ENCODE data around the gene PLA2G3. TPM values are rescaled to one million over a fixed set of nuclear protein-coding genes. Genes with fewer than 3 reads are reported as not detected.

The PLA2G3 gene
- total RNA-seq, 1 experiment from 2014 or later, result 21.5 TPM

DNA sequence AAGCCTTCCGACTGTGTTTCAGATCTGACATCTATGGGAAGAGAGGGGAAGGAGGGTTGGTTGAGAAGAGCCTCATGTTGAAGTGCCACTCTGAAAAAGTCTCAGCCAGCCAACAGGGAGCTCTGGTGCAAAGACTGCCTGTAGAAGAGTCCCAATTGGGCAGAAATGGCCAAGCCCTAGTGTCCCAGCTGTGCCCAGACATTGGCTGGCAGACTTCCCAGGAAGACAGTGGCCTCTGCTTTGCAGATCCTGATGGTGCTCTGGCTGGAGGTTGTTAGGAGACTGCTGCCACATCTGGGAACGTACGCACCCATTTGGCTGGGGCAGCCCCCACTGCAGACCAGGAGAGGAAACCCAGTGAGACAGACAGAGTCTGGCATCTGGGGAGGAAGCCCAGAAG is 3.2 kb upstream of the PLA2G3 start:
- no peak overlapping the region for H3K27ac ChIP-seq (ENCODE audit: low read depth, low read length, poor library complexity, severe bottlenecking)
- peaks cover 19% of the 10 kb centered on the region for H3K4me1 ChIP-seq (ENCODE audit: insufficient read depth, low read length, poor library complexity, severe bottlenecking)
- BruUV-seq (replicated peaks), result no TSS peak
- no peak for TF ChIP-seq EZH2 (IDR thresholded peaks at IDR 0.05; ENCODE audit: borderline replicate concordance, low read depth, low read length, poor library complexity, severe bottlenecking)
- TF ChIP-seq, protein P1, sequence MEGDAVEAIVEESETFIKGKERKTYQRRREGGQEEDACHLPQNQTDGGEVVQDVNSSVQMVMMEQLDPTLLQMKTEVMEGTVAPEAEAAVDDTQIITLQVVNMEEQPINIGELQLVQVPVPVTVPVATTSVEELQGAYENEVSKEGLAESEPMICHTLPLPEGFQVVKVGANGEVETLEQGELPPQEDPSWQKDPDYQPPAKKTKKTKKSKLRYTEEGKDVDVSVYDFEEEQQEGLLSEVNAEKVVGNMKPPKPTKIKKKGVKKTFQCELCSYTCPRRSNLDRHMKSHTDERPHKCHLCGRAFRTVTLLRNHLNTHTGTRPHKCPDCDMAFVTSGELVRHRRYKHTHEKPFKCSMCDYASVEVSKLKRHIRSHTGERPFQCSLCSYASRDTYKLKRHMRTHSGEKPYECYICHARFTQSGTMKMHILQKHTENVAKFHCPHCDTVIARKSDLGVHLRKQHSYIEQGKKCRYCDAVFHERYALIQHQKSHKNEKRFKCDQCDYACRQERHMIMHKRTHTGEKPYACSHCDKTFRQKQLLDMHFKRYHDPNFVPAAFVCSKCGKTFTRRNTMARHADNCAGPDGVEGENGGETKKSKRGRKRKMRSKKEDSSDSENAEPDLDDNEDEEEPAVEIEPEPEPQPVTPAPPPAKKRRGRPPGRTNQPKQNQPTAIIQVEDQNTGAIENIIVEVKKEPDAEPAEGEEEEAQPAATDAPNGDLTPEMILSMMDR (conservative IDR thresholded peaks at IDR 0.05; ENCODE audit: low read depth, low read length), result no peak
- H3K9me3 ChIP-seq (ENCODE audit: low read depth, low read length, poor library complexity, severe bottlenecking), result peaks cover 3% of the 10 kb centered on the region
- H3K4me3 ChIP-seq (ENCODE audit: low read depth, low read length, poor library complexity, severe bottlenecking), result no peak overlapping the region
- no peak for DNase-seq (ENCODE audit: low spot score)
- CTCF ChIA-PET, result no interaction called here
- H3K27me3 ChIP-seq (replicated peaks; ENCODE audit: insufficient read depth, low read depth, low read length, poor library complexity), result no peaks in the 10 kb centered on the region
- peaks cover under 1% of the 10 kb centered on the region for H3K36me3 ChIP-seq (ENCODE audit: insufficient read depth, low read length, poor library complexity, severe bottlenecking)
- intact Hi-C loops (cut with micrococcal nuclease; ENCODE audit: unreplicated experiment), result no loop called here
- POLR2A ChIA-PET (ENCODE audit: low non-redundant PET), result no interaction called here

DNA sequence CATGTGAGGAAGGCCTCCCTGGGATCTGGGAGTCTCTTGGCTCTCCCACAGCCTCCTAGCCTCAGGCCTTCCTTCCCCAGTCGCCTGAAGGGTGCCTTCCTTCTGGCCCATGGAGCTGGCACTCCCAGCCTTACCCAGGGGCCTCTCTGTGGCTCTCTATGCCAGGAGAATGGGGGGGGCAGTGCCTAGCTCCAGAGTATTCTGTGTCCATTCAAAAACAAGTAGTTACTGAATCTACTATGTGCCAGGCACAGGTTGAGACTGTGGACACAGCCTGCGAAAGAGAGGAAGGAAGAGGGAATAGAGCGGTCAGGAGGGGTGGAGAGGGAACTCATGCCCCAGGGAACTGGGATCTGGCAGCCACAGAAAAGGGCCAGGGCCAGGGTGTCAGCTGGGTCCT is 2.7 kb upstream of the PLA2G3 start:
- ChIA-PET CTCF (interaction anchor here (0.6 kb wide), 1 partner anchor 61 kb away, joined by 5 read pairs; no protein-coding TSS in a partner anchor), POLR2A (ENCODE audit: low non-redundant PET) (no interaction called here)
- no TSS peak for BruUV-seq (replicated peaks)
- Histone ChIP-seq H3K27ac (ENCODE audit: low read depth, low read length, poor library complexity, severe bottlenecking) (no peak overlapping the region), H3K36me3 (ENCODE audit: insufficient read depth, low read length, poor library complexity, severe bottlenecking) (peaks cover 5% of the 10 kb centered on the region), H3K9me3 (ENCODE audit: low read depth, low read length, poor library complexity, severe bottlenecking) (peaks cover 3% of the 10 kb centered on the region), H3K4me3 (ENCODE audit: low read depth, low read length, poor library complexity, severe bottlenecking) (no peak overlapping the region), H3K4me1 (ENCODE audit: insufficient read depth, low read length, poor library complexity, severe bottlenecking) (peaks cover 24% of the 10 kb centered on the region), H3K27me3 (replicated peaks; ENCODE audit: insufficient read depth, low read depth, low read length, poor library complexity) (no peaks in the 10 kb centered on the region)
- no peak for DNase-seq (ENCODE audit: low spot score)
- TF ChIP-seq, protein P1 (conservative IDR thresholded peaks at IDR 0.05; ENCODE audit: low read depth, low read length), result no peak
- TF ChIP-seq EZH2 (IDR thresholded peaks at IDR 0.05; ENCODE audit: borderline replicate concordance, low read depth, low read length, poor library complexity, severe bottlenecking), result no peak
- intact Hi-C loops (cut with micrococcal nuclease; ENCODE audit: unreplicated experiment), result no loop called here

DNA sequence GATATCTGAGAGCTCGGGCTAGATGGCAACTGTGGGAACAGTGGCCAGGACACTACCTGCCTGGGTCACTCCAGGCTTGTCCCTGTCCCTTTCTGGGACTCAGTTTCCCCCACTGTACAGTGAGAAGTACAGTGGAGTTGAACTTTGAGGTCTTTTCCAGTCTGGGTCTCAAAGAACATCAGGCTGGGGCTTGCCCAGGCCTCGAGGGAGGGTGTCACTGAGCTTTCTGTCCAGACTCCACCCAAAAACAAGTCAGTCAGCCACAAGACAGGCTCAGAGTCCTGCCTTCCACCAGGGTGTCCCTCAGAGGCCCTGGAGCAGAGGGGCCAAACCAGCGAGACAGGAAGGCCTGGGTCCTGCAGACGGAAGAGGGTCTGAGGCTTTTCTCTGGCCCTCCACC is 2.0 kb upstream of the PLA2G3 start:
- ChIA-PET CTCF (no interaction called here), POLR2A (ENCODE audit: low non-redundant PET) (no interaction called here)
- intact Hi-C loops (cut with micrococcal nuclease; ENCODE audit: unreplicated experiment), result no loop called here
- TF ChIP-seq, protein P1 (conservative IDR thresholded peaks at IDR 0.05; ENCODE audit: low read depth, low read length), result no peak
- no peak for TF ChIP-seq EZH2 (IDR thresholded peaks at IDR 0.05; ENCODE audit: borderline replicate concordance, low read depth, low read length, poor library complexity, severe bottlenecking)
- no TSS peak for BruUV-seq (replicated peaks)
- H3K36me3 ChIP-seq (ENCODE audit: insufficient read depth, low read length, poor library complexity, severe bottlenecking), result peaks cover 11% of the 10 kb centered on the region
- H3K9me3 ChIP-seq (ENCODE audit: low read depth, low read length, poor library complexity, severe bottlenecking), result peaks cover 3% of the 10 kb centered on the region
- no peak overlapping the region for H3K4me3 ChIP-seq (ENCODE audit: low read depth, low read length, poor library complexity, severe bottlenecking)
- peaks cover 25% of the 10 kb centered on the region for H3K4me1 ChIP-seq (ENCODE audit: insufficient read depth, low read length, poor library complexity, severe bottlenecking)
- H3K27me3 ChIP-seq (replicated peaks; ENCODE audit: insufficient read depth, low read depth, low read length, poor library complexity), result no peaks in the 10 kb centered on the region
- H3K27ac ChIP-seq (ENCODE audit: low read depth, low read length, poor library complexity, severe bottlenecking), result no peak overlapping the region
- no peak for DNase-seq (ENCODE audit: low spot score)
